Testis (tissue), 3 donors: ENCODE data around the gene B3GAT1. TPM values are rescaled to one million over a fixed set of nuclear protein-coding genes. Genes with fewer than 3 reads are reported as not detected.

Source experiments
- DNase-seq: peaks from one replicate; pipeline ENCODE4 v3.0.0-alpha.2; 2019
- H3K27ac ChIP-seq, 2 donors: fragments of 200-600 bp; sonication (generic); one replicate each; pipeline ENCODE4 v1.5.1; 2019
- H3K27me3 ChIP-seq: fragments of 200-600 bp; sonication (generic); one replicate; pipeline ENCODE4 v1.5.1; 2019
- H3K36me3 ChIP-seq: fragments of 200-600 bp; sonication (generic); one replicate; pipeline ENCODE4 v1.5.1; 2017; ENCODE audit warnings: low read depth; ENCODE audit errors: missing control alignments
- H3K4me1 ChIP-seq: fragments of 200-600 bp; sonication (generic); one replicate; pipeline ENCODE4 v1.5.1; 2019
- H3K4me3 ChIP-seq, 2 donors: fragments of 200-600 bp; sonication (generic); one replicate each; pipeline ENCODE4 v1.5.1; 2017 to 2019
- H3K9me3 ChIP-seq: fragments of 200-600 bp; sonication (generic); one replicate; pipeline ENCODE4 v1.5.1; 2017
- CTCF ChIP-seq, 3 experiments: fragments of 450-650 bp in 2 of 3; fragments of 200-600 bp in 1 of 3; sonication (generic) in 1 of 3; IDR thresholded peaks; one replicate each; pipeline ENCODE4 v1.5.1; 2016 to 2019; ENCODE audit warnings: antibody characterized with exemption in 3 of 3, mild to moderate bottlenecking in 2 of 3, moderate library complexity in 1 of 3
- POLR2A ChIP-seq: fragments of 450-650 bp; IDR thresholded peaks from one replicate; pipeline ENCODE4 v1.6.1; 2017; ENCODE audit warnings: antibody characterized with exemption, mild to moderate bottlenecking, moderate library complexity
- WGBS, 2 donors: methylation state at CpG; one replicate each; pipeline ENCODE4 v1.1.5; 2018; 5-methylcytosine and 5-hydroxymethylcytosine counted together
- intact Hi-C: fragments of 100-400 bp; cut with DNase I; formaldehyde crosslinking; loops from one replicate; pipeline ENCODE4 v1.15.1; 2023; ENCODE audit warnings: low total_unique reads
- polyA plus RNA-seq: library from polyadenylated mRNA; stranded (reverse); fragments of 350-450 nt; fragmentation: Illumina TruSeq; extraction: RNeasy Lipid Tissue Mini Kit (QIAGEN cat#74804); gene quantifications from one replicate; pipeline ENCODE4 v1.2.3, GENCODE V29; 2014; ENCODE audit warnings: low read depth, low replicate concordance; ENCODE audit not compliant: insufficient read depth
- total RNA-seq, 2 donors: library from RNA; depleted of rRNA; stranded (reverse); fragments of >200 nt; gene quantifications; one replicate each; pipeline ENCODE4 v1.2.3, GENCODE V29; 2016

B3GAT1 gene
- total and polyA plus RNA-seq, 3 donors from 2014 or later: 2.7 to 4.3 (median 3.0) TPM

DNA sequence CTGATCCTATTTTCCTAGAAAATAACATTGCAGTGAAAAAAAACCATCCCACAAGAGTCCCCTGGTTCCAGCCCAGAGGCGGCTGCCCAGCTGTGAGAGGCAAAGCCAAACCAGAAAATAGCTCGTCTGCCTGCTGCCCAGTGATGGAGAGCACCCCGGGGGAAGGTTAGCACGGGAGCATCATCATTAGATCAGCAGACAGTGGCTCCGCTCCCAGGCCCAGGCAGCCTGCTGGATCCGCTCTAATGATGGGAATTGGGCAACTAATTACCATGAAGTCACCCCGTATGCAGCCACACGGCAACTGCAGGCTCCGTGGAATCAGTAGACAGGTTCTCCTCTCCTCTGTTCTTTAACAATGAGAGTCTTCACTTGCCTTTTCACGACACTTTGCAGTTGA, 17.1 kb upstream of the B3GAT1 start:
- intact Hi-C loops: no loop called here
- Histone ChIP-seq H3K36me3 (no peaks in the 10 kb centered on the region), H3K4me3 (no peak overlapping the region), H3K4me1 (no peaks in the 10 kb centered on the region), H3K9me3 (no peaks in the 10 kb centered on the region), H3K27ac (no peak overlapping the region), H3K27me3 (no peaks in the 10 kb centered on the region)
- TF ChIP-seq CTCF (IDR thresholded peaks at IDR 0.05): no peak
- TF ChIP-seq POLR2A: no peak
- no peak for DNase-seq
- WGBS, 2 donors: 76% methylated on average over 9 to 10 of the region's 10 CpGs

- TF ChIP-seq POLR2A (no peak), CTCF (IDR thresholded peaks at IDR 0.05) (no peak)
- no peaks in the 10 kb centered on the region for H3K9me3 ChIP-seq
- H3K4me1 ChIP-seq: no peaks in the 10 kb centered on the region
- no peaks in the 10 kb centered on the region for H3K27me3 ChIP-seq
- H3K27ac ChIP-seq: no peak overlapping the region
- intact Hi-C loops: no loop called here
- WGBS, 2 donors: 71 to 74% methylated on average over 16 of the region's 16 CpGs
- H3K36me3 ChIP-seq: no peaks in the 10 kb centered on the region
- H3K4me3 ChIP-seq: no peak overlapping the region
- DNase-seq: no peak
Measured at GRCh38 chr11:134425816-134426536, 13.9 kb upstream of the B3GAT1 start.

DNA sequence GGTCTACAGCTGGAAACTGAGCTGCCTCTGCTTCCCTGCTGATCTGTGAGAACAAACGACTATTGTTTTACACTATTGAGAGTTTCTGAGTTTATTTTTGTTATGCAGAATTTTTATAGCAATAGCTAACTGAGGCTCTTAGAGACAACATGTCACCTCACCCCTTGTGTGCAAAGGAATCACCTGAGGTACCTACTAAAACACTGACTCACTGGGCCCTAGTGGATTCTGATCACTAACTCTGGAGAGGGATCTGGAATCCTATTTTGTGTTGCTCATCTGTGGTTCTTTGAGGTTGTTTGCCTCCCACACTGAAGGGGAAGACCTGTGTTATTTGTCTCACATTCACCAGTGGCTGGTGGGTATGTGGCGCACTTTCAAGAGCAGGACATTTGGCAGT, 13.4 kb upstream of the B3GAT1 start:
- no peak overlapping the region for H3K4me3 ChIP-seq
- no peak overlapping the region for H3K27ac ChIP-seq
- WGBS, 2 donors: 56 to 68% methylated on average over 2 of the region's 2 CpGs
- TF ChIP-seq CTCF (IDR thresholded peaks at IDR 0.05) (no peak), POLR2A (no peak)
- no peaks in the 10 kb centered on the region for H3K9me3 ChIP-seq
- no peaks in the 10 kb centered on the region for H3K36me3 ChIP-seq
- no peaks in the 10 kb centered on the region for H3K27me3 ChIP-seq
- intact Hi-C loops: no loop called here
- H3K4me1 ChIP-seq: no peaks in the 10 kb centered on the region
- DNase-seq: no peak

- no peak overlapping the region for H3K27ac ChIP-seq
- no peak for DNase-seq
- no peaks in the 10 kb centered on the region for H3K4me1 ChIP-seq
- no peaks in the 10 kb centered on the region for H3K36me3 ChIP-seq
- H3K27me3 ChIP-seq: no peaks in the 10 kb centered on the region
- WGBS, 2 donors: 85 to 90% methylated on average over 10 of the region's 10 CpGs
- intact Hi-C loops: no loop called here
- no peak for TF ChIP-seq CTCF (IDR thresholded peaks at IDR 0.05)
- no peak for TF ChIP-seq POLR2A
- no peak overlapping the region for H3K4me3 ChIP-seq
- no peaks in the 10 kb centered on the region for H3K9me3 ChIP-seq
Measured at GRCh38 chr11:134423106-134423505, 11.1 kb upstream of the B3GAT1 start.
